ENCODE results near the gene FOXQ1.
"Not testable (repeated sequence)": the region's sequence is repeated elsewhere in the genome, so short reads cannot be mapped to it uniquely, and the experiment has no call there.

Gene FOXQ1

DNA sequence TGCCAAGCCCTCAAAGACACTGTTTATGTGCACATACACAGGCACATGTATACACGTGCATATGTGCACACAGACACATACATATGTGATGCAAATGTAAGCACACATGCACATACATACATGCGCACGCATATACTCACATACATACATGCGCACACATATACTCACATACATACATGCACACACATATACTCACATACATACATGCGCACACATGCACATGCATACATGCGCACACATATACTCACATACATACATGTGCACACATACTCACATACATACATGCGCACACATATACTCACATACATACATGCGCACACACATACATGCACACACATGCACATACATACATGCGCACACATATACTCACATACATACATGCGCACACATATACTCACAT, 20.5 kb upstream of the FOXQ1 start:
- DNase-seq: no peak

DNA sequence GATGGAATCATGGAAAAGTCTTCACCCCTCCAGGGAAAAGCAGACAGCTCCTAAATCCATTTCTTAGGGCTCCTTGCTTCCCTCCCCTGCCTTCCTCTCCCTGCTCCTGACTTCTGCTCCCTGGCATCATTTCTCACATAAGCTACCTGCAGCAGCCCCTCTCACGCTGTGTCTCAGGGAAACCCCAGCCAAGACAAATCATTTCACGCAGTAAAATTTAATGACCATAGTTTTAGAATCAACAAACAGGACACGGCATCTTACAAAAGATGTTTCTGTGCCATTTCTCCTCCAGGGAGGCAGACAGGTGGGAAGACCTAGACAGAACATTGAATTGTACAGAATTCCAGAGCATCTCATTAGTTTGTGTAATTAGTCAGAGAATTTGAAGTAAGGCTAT, 16.5 kb upstream of the FOXQ1 start:
- DNase-seq: no peak

DNA sequence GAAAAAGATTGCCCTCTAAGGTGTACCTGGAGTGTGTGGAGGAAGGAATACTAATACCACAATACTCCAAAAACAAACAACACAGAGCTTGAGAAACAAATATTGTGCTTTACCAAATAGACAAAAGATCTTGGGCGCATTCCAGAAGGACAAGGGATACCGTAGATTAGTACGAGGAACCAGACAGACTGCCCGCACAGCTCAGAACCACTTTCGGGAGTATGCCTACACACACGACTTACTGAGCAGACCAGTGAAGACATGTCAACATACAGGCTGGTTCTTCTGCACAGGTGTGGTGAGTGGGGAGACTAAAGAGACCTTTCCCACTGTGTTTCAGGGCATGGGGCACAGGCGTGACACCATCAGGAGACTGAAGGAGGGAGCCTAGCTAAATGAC, 15.8 kb upstream of the FOXQ1 start:
- DNase-seq: no peak

DNA sequence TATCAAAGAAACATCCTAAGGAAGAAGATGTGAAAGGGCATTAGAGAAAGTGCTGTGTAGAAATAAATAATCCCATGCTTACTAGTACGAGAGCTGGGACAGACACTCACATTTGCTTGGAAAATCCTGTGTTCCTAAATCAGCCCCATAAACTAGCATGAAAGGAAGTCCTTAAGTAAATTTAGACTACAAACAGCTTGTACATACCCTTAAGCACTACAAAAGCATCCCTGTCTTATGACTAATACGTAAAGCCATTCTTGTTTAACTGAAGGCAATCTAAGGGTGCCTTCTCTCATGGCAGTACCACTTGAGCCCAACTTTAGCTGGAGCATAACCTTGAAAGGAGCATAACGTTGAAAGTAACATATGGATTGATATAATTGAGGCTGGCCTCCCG, 15.4 kb upstream of the FOXQ1 start:
- no peak for DNase-seq

DNA sequence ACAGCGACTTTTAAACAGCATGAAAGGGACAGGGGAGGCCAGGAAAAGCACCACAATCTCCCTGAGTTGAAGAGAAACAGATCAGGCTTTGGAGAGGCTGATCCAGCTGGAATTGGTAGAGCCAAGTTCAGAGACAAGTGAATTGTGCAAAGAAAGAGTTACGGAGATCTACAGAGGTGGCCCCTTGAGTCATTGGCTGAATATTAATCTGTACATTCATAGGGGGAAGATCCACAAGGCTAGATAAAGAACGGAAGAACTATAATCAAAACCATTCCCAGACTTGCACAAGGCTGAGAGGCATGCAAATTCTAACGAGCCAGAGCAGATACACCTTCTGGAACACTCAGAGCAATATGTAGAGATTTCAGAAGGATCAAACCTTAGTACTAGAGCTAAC, 14.2 kb upstream of the FOXQ1 start:
- DNase-seq: no peak

DNA sequence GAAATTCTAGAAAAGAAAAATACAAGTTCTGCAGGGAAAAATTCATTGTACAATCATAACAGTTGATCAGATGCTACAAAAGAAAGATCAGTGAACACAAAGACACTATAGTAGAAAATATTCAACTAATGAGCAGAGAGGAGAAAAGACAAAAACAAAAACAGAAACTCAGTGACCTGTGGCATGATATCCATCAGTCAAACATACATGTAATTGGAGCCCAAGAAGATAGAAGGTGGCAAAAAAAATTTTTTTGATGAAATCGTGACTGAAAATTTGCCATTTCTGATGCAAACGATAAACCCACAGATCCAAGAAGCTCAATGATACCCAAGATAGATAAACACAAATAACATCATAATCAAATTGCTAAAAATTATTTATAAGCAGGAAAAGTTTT, 13.1 kb upstream of the FOXQ1 start:
- DNase-seq: no peak

DNA sequence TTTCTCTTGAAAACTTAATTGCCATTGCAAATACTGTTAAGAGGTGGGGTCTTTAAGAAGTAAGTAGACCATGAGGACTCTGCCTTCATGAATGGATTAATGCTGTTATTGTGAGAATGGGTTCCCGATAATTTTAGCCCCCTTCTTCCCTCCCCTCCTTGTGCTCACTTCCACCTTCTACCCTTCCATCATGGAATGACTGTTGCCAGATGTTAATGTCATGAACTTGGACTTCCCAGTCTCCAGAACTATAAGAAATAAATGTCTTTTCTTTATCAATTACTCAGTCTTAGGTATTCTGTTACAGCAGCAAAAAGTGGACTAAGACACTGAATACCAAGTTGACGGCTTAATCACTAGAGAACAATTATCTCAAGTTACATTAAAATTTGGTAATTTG, 5.8 kb upstream of the FOXQ1 start:
- no peak for DNase-seq

DNA sequence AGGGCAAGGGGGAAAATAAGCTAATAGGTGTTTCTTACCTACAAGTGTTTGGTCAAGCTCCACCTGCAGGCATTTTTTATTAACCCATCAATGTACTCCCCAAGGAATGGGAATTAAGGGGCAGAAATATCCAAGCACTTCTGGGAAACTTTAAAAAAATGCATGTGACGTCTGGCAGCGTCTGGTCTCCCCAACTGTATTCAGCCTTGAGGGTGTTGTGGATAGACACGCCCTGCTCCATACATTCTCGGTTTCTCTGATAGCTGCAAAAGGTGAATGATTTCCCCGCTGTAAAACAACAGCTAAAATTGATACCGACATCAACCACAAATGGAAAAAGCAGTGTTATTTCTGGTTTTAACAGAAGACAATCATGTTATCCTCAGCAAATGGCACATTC, 2.5 kb upstream of the FOXQ1 start:
- DNase-seq: no peak

DNA sequence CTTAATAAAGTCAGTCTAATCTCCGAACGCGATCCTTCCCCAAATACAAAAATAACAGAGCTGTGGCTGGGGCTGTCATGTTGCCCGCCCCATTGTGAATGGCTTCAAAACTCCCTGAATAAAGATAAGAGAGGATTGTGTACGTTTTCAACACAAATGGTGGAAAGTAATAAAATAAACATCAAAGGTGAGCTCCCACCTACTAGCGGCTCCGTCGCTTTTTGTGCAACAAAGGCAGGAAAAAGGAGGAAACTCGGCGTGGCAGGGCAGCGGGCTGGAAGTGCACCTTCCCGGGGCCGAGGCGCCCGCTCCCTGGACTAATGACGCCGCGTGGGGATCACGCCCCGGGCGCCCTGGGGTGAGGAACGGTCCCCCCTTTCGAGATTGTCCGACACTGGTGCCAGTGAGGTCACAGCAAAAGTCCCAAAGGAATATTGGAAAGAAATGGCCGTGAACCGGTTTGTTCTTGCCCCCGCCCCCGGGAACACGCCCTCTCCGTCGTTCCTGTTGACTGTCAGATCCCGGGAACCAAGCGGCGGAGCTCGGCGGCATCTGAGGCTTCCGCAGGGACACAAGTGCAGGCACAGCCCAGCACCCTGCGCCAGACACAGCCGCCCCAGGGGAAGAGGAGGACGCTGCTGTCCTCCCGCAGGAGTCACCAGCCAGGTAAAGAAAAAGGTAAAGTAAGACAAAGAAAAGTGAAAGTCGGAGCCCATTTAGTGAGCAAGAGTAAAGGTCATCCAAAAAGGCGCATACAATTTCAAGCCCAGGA, 1.1 kb upstream of the FOXQ1 start:
- DNase-seq: no peak

DNA sequence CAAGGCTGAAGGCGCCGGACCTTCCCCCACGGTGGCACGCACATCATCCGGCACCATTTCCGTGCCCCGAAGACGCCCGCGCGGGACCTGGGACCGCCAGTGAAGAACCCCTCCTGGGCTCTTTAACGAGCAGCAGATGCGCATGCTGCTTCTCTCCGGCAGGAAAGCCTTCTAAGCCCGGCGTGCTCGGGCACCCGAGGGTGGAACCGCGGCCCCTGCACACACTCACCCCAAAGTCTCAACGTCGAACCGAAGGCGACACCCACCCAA, 240 bp downstream of the FOXQ1 start:
- no peak for DNase-seq

DNA sequence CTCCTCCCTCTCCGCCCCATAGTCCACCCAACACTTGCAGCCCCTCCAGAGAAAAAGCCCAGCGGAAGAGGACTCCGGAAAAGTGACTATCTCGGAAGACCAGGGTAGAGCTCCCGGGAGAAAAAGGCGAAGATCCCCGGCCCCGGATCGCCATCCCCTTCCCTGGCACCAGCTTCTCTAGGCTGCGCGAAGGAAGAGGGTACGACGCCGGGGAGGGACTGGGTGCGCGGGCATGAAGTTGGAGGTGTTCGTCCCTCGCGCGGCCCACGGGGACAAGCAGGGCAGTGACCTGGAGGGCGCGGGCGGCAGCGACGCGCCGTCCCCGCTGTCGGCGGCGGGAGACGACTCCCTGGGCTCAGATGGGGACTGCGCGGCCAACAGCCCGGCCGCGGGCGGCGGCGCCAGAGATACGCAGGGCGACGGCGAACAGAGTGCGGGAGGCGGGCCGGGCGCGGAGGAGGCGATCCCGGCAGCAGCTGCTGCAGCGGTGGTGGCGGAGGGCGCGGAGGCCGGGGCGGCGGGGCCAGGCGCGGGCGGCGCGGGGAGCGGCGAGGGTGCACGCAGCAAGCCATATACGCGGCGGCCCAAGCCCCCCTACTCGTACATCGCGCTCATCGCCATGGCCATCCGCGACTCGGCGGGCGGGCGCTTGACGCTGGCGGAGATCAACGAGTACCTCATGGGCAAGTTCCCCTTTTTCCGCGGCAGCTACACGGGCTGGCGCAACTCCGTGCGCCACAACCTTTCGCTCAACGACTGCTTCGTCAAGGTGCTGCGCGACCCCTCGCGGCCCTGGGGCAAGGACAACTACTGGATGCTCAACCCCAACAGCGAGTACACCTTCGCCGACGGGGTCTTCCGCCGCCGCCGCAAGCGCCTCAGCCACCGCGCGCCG, 822 bp downstream of the FOXQ1 start:
- DNase-seq: no peak

DNA sequence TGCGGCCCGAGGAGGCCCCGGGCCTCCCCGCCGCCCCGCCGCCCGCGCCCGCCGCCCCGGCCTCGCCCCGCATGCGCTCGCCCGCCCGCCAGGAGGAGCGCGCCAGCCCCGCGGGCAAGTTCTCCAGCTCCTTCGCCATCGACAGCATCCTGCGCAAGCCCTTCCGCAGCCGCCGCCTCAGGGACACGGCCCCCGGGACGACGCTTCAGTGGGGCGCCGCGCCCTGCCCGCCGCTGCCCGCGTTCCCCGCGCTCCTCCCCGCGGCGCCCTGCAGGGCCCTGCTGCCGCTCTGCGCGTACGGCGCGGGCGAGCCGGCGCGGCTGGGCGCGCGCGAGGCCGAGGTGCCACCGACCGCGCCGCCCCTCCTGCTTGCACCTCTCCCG, 1.5 kb downstream of the FOXQ1 start:
- DNase-seq: no peak

DNA sequence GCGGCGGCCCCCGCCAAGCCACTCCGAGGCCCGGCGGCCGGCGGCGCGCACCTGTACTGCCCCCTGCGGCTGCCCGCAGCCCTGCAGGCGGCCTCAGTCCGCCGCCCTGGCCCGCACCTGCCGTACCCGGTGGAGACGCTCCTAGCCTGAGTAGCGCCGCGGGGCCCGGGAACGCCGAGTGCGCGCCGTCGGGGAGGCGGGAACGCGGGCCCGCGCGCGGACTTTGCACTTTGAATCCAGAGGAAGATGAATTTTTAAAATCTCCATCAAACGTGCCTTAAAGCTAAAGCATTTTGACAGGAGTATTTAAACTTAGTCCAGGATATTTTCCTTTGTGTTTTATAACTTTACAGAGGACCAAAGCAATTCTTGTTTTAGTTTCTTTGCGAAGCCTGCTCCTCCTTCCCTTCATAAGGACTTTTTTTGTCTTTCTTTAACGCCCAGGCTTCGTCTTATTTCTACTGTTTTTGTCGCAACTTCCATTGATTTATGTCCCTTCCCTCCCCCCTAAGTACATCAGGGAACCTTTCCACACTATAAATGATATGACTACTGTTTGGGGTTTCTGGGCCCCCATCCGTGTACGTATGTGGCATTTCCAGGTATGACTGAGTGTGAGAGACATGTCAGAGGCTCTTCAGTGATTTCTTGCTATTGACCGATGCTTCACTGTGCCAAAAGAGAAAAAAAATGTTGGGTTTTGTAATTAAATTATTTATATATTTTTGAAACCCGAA, 2.0 kb downstream of the FOXQ1 start:
- no peak for DNase-seq

DNA sequence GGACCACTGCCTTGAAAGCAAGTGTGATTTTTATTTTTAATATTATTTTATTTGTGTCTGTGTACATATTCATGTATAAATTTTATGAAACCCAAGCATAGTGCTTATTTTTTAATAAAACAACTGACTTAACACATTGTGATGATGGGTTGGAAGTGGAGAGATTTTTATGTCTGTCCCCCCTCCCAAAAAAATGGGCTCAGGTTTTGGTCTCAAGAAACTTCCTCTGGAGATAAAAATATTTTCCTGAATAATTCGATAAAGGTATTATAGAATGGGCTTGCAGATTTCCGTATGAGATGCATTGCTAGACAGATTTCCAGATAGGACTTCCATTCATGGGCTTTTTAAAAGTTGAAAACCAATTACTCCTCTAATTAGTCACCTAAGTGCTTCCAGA, 2.7 kb downstream of the FOXQ1 start:
- DNase-seq: no peak

DNA sequence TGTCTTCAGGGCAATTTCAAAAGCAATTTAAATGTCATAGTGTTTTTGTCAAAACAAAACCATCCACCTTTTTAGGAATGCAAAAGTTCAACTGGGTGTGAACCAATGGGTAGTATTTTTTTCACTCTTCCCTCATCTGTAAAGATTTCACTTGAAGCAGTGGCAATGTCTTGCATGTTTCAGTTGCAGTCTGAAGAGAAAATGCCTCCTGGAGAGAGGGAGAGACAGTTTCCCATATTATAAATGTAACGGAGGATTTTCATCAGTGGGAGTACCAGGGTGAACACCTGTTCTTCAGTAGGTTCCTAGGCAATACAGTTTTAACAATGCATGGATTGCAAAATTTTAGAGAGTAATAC, 3.3 kb downstream of the FOXQ1 start:
- DNase-seq: no peak

DNA sequence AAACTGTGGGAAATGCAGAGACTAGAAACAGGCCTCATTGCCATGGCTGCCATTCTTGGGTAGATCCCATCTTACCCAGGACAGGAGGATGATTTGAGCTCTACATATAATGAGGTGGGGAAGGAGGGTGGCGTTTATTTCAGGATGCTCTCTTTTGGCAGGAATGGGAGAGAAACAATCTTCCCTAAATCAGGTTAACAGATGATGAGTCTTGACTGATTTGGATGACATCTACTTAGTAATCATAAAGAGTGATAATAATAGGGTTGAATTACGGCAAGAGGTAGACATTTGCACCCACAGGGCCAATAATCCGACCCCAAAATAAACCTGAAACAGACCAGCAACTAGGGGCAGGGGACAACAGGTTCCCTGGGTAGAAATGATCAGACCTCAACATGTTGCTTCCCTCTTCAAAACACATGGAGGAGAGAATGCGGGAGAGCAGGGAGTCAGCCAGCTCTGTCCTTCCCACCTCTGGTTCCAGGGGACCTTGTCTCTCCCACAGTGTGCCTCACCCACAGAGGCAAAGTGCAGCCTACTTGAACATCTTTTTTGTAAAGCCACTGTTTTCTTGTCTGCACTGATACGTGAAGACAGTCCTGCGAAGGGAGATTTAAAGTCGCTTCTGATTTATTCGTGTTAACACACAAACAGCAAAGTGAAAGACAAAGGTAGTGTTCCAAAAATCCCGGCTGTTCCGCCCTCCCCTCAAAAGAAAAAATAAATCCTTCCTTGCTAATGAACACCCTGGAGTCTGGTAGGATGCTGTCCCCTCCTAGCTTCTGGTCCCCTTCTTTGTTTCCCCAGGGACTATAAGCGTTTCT, 3.9 kb downstream of the FOXQ1 start:
- DNase-seq: no peak

DNA sequence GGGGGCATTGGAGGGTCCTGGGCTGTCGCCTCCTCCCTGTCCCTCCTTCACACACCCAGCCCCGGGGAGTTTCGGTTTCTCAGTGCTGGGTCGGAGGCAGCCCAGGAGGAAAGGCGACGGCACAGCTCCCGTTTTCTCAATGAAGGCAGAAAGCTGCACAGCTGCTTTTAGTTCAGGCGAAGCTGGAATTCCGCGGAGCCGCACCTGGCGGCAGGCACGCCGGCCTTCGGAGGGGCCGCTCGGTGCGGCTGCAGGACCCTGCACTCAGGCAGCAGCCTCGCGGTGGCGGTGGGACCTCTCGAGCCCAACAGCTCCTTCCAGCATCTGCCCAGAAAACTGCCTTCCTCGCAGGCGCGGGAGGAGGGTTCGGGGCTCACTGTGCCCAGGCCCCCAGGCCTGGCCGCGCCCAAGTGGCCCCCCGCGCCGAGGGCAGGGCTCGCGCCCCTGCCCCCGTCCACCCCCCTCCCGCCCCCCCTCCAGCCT, 4.6 kb downstream of the FOXQ1 start:
- no peak for DNase-seq

DNA sequence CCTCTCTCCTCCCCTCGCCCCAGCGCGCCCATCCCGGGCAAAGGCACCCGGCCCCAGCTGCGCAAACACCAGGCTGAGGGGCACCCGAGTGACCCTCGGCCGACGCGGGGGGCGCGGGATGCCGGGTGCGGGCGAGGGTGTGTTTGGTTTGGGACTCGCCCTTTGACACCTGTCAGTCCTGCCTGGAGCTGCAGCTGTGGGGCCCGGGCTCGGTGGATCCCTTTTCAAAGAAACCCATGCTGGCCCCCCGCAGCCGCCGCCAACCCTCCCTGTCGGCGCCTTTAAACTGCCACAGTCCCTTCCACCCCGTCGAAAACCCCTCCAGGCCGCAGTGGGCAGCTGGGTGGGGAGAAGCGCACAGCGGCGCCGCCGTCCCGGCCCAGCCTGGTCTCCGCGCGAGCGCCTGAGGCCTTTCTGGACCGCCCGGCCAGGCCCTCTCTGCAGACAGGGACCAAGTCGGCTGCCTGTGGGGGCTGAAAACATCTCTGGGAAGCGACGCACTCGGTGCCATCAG, 5.5 kb downstream of the FOXQ1 start:
- DNase-seq: no peak

DNA sequence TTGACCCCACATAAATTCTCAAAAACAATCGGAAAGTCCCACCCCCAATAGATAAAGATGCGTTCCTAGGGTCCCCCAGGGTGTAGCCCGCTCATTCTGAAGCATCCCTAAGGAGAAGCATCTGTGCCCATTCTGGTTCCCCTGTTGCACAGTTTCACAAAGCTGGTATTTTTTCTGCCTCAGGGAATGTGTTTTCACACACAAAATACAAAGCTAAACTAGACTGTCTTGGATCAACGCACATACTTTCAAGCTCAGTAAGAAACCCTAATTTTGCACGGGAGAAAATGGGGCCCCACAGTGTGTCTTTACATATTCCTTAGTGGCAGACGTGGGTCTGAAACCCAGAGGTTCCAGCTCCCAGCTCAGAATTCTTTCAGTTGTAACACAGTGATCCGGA, 6.1 kb downstream of the FOXQ1 start:
- DNase-seq: no peak

DNA sequence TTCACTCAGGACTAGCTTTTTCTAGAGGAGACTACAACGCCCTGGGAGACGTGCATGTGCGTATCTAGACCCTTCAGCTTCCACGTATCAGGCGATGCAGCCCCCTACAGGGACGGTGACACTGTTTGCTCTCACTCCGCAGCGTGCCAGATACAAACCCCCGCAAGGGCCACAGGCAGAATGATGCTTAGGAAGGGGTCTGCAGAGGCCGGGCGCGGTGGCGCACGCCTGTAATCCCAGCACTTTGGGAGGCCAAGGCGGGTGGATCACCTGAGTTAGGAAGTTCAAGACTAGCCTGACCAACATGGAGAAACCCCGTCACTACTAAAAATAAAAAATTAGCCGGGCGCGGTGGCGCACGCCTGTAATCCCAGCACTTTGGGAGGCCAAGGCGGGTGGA, 6.7 kb downstream of the FOXQ1 start:
- not testable (repeated sequence) for DNase-seq

DNA sequence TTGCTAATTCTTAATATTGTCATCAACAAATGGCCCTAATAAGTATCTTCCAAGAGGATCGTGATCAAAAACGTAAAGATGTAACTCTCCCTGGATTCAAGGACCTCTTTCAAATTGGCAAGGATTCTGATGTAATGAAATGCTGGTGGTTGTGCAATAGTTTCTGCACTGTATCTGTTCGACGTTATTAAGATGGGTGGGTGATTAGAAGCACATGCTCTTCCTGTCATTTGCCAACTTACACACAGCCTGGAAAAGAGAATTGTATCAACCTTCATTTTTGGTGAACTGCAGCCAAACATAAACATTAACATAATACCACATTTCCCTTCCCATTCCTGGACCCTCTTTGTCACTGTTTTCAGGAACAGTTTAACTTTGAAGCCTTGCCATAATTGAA, 9.8 kb downstream of the FOXQ1 start:
- DNase-seq: no peak

DNA sequence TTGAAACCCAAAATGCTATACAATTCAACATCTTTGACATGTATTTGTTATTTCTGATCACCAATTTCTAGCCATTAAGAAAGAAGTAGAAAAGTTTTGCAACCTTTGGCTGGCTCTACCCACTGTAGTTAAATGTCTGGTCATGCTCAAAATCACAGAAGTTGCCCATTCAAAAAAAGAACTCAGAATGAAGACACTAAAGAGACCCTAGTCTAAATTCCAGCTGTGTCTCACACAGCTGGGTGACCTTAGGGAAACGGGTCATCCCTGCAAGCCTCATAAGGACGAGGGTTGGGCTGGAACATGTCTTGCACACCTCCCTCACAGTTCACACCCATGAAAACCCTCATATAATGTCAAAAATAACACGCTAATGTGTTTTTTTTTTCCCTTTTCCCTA, 10.3 kb downstream of the FOXQ1 start:
- no peak for DNase-seq

DNA sequence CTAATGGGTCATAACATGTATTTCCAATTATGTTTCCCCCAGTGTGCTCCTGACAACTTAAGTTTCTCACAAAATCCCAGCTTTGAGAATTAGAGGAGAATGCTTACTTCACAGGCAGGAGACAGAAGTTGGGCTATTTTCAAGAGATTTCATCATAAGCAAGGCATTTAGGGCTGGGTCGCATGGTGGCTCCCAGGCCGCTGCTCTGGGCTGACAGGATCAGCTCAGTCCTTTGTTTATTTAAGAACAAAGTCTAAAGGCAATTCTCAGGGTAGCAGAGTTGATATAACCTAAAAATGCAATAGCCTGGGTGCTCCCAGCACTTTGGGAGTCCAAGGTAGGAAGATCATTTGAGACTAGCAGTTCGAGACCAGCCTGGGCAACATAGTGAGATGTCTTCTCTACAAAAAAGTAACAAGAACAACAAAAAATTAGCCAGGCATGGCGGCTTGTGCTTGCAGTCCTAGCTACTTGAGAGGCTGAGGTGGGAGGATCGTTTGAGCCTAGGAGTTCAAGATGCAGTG, 10.9 kb downstream of the FOXQ1 start:
- no peak for DNase-seq
